ENCODE data around the gene MDP1.
A peak's percentile ranks its signal among the peaks of the same experiment; 100 is the strongest.
"Not testable (repeated sequence)": the region's sequence is repeated elsewhere in the genome, so short reads cannot be mapped to it uniquely, and the experiment has no call there.

The MDP1 gene

DNA sequence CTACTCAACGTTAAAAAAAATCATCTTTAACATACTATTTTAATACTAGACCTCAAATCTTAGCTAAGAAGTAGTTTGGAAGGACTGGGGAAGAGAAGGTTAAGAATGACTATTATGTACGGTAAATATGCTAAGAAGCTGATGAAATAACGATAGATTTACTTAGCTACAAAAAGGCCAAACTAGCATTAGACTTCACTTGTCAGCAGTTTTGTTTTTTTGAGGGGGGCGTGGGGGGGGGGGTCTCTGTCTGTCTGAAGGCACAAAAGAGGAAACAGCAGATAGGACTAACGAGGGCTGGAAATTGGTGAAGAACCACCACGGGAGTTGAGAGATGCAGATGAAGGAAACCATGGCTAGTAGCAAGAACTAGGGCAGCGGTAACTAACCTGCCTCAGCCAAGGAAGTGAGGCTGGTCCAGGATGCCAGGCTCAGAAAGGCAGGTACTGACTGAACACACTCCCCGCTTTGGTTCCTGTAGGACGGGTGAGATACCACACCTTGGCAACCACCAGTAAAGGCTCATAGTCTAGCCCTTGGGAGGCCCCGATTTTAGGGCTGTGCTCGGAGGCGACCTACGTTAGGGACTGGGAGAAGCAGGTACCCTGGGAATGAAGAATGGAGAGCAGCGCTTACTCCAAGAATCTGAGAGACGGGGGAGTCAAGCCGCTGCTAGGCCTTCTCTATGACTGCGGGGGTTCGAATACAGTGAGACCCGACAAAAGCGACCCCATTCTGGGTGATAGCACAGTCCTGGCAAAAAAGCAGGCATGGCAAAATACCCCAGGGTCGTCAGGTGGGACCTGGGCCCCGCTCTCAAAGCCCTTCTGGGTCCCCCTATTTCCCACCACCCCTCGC lies 15.6 kb upstream of the MDP1 start:
- no peak for DNase-seq (ENCODE audit: low spot score)

DNA sequence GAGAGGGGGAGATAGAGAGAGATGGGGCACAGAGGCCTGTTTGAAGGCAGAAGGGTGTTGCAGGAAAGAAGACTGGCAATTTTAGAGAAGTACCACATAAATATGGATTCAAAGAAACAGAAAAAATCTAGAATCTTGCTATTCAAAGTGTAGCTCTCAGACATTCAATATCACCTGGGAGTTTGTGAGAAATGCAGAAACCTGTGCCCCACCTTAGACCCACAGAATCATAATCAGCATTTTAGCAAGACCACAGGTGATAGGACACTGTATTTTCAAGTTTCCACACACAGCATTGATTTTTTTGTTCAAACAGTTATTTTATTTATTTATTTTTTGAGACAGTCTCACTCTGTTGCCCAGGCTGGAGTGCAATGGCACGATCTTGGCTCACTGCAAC lies 13.0 kb upstream of the MDP1 start:
- DNase-seq (ENCODE audit: low spot score) = no peak

DNA sequence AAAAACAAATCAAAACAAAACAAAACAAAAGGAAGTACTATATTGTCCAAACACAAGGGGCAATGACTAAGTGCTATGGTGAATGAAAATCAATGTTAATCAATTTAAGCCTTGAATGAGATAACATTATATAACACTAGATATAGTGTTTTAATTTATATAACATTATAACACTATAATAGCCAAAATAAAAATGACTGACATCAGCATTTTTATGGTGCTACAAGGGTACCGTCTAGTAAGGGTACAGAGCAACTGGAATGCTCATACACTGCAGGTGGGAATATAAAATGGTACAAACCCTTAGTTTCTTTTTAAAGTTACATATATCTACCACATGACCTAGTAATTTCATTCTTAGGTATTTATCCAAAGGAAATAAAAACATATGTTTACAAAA lies 10.6 kb upstream of the MDP1 start:
- no peak for DNase-seq (ENCODE audit: low spot score)

DNA sequence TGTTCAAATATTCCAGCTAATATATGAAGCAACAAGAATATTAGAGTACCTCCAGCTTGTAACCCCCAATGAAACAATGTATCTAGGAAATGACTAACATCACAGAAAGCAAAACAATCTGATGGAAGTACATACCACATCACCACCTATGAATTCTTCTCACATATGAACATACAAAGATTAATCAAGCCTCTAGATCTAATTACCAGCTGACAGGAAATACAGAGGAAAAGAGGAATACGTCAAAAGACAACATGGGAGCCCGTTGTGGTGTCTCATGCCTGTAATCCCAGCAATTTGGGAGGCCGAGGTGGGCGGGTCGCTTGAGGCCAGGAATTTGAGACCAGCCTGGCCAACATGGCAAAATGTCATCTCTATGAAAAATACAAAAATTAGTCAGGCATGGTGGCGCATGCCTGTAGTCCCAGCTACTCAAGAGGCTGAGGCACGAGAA lies 8.8 kb upstream of the MDP1 start:
- DNase-seq (ENCODE audit: low spot score) = no peak

DNA sequence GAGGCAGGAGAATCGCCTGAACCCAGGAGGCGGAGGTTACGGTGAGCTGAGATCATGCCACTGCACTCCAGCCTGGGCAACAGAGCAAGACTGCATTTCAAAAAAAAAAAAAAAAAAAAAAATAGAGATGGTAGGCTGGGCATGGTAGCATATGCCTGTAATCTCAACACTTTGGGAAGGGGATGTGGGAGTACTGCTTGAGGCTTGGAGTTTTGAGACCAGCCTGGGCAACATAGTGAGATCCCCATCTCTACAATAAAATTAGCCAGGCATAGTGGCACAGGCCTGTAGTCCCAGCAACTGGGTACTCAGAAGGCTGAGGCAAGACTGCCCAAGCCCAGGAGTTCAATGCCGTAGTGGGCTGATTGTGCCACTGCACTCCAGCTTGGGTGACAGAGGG lies 7.1 kb upstream of the MDP1 start:
- DNase-seq (ENCODE audit: low spot score) = not testable (repeated sequence)

DNA sequence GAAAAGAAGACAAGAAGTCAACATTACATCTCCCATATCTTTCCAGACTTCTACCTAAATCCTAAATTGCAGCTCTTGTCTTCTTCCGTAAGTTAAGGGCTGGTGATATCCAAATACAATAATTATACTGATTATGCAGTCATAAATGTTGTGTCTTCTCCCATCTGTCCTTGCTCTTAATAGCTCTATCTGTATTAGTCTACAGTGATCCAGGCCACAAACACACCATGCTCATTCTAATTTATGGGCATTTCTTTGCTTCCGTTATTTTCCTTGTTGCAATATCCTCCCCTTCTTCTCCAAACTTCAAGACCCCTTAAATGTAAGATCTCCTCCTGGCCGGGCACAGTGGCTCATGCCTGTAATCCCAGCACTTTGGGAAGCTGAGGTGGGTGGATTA lies 3.7 kb upstream of the MDP1 start:
- no peak for DNase-seq (ENCODE audit: low spot score)

DNA sequence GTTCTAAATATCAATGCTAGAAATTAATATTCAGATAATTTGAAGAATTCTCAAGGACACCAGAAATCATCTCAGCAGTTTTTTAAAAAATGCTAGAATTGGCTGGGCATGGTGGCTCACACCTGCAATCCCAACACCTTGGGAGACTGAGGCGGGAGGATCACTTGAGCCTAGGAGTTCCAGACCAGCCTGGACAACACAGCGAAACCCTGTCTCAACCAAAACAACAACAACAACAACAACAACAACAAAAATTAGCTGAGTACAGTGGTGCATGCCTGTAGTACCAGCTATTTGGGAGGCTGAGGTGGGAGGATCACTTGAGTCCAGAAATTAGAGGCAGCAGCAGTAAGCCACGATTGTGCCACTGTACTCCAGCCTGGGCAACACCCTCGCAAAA lies 3.2 kb upstream of the MDP1 start:
- DNase-seq (ENCODE audit: low spot score) = no peak

DNA sequence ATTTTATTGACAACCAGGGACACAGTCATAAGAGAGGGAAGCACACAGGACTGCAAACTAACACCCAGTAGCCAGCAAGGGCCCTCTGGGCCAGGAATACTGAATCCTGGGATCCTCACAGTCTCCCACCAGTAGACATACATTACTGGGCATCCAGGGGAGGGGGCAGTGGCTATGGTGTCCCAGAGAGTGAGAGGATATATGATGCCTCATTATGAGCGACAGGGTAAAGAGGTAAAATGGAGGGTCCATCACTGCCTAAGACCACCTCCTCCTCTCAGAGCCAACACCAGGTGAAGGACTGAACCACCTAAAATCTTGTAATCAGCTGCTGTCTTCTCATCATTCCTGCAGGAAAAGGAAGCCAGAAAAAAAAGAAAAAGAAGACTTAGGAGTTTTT lies 1.0 kb upstream of the MDP1 start:
- not testable (repeated sequence) for DNase-seq (ENCODE audit: low spot score)

DNA sequence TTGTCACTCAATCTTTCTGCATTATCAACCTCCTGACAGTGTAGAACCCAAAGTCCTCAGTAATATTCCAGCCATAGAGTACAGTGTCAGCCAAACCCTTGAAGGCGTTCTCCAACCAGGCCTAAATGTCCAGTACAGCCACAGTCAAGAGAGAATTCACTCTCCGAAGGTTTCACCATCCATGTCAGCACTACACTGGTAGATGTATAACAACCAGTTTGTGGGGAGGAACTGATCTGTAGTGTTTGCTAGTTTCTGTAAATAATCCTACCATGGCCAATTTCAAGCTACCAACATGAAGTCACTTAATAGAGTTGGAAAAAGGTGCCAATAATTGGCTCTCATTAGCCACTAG lies 456 bp upstream of the MDP1 start:
- no peak for DNase-seq (ENCODE audit: low spot score)

DNA sequence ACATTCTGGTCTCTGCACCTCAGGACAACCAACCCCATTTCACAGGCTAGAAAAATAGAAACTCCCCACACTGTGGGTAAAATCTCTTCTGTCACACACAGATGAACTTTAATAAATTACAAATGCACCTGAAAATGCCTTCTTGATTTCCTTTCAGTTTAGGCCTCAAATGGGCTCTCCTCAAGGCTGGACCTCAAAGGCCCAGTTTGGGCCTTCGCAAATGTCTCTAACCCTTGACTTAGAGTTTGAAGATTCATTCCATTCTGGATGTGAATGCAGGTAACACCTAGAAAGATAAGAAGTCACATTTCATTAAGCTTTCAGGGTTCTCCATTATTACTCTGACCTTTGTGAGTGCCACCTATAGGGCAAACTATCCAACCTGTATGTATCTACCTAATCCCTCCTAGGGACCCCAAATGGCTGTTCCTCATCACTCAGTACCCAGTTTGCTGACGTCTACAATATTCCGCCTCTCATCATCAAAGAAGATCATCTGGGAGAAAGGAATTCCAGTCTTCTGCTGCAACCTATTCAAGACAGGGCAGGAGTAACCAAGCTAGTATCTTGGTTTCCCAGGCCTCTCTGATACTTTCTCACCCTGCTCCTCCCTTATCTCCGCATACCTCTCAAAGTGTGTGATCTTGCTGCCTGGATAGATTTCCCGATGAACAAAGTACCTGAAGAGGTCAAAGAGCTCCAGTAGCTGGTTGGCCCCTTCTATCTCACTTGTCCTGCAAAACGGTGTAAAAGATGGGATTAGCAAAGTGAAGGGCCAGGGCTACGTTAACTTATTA lies 1.8 kb downstream of the MDP1 start:
- no peak for DNase-seq (ENCODE audit: low spot score)

DNA sequence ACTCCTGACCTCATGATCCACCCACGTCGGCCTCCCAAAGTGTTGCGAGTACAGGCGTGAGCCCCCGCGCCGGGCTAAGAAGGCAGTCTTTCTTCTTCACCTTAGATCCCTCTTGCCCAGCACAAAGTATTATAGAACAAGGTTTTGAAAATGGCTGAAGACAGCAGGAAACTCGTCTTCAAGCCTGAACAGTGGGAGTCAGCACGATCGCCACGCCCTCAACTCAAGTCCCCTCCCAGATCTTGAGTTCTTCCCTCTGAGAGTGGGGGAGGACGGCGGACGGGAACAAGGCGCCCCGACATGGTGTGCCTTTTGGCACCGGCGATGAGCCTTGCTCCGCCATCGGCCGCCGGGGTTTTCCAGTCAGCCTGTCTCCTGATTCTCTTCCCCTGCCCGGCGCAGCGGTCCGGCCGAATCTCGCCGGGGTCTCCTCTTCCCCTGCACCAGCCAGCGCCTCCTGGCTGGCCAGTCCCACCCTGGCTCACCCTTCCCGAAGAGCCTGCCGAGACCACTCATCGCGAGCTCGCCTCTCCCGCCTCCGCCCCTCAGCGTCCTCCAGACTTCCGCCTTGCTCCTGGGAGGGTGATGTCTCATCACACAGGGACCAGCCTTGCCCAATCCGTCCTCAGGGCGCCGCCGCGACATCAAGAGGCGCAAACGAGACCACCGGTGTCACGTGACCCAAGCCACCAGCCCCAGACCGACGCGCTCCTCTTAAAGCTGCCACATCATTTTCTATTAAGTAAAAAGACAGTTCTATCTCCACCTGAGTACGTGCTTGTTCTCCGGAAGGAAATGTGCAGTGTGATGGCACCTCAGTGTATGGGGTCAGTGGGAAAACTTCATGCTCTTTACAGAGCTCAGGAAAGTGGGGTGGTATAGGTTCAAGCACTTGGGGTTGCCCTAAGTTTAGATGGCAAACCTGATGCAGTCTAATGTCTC lies 2.7 kb downstream of the MDP1 start, which contains the start of gene CHMP4A:
Gene CHMP4A (minus strand): TSS at position 565 of the 942 bp plus-strand sequence. CDS start 49 bp downstream, at position 516.
- DNase-seq (ENCODE audit: low spot score) = peak; percentile 98

DNA sequence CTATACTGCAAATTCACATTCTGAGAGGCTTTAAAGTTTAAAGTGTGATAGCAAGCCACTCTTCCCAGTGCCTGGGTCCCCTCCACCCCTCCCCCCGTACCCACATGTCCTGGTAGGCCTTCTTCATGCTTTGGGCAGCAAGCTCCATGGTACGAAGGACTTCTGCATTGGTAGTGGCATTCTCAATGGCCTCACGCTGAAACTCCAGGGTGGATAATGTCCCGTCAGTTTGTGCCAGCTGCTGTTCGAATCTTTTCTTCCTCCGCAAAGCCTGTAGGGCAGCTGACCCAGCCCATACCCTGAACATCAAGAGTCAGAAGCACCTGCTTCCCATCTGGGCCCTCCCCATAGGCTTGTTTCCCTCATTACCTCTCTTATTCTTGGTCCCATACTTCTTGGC lies 4.6 kb downstream of the MDP1 start:
- DNase-seq (ENCODE audit: low spot score) = no peak

DNA sequence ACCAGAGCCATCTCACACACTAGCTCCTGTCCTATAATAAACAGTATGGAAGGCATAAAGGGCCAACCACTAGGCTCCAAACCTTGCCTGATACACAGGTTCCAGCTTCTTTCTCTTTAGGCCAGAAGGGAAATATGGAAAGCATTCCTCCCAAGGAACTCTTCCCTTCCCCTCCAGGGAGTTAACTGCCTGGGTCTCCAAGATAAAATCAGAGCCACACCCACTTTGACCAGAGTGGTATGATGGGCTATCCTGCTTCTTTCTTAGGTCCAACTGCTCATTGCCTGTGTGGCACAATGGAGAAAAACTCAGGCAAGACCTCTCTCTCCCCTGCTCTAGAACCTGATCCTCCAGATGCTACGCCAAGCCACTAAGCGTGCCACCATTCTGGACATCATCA lies 8.2 kb downstream of the MDP1 start:
- no peak for DNase-seq (ENCODE audit: low spot score)

DNA sequence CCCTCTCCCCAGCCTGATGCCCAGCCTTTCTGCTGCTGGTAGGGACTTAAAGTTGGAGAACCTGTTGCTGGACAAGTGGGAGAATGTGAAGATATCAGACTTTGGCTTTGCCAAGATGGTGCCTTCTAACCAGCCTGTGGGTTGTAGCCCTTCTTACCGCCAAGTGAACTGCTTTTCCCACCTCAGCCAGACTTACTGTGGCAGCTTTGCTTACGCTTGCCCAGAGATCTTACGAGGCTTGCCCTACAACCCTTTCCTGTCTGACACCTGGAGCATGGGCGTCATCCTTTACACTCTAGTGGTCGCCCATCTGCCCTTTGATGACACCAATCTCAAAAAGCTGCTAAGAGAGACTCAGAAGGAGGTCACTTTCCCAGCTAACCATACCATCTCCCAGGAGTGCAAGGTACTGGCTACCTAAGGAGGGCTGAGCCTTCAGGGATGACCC lies 8.7 kb downstream of the MDP1 start:
- no peak for DNase-seq (ENCODE audit: low spot score)

DNA sequence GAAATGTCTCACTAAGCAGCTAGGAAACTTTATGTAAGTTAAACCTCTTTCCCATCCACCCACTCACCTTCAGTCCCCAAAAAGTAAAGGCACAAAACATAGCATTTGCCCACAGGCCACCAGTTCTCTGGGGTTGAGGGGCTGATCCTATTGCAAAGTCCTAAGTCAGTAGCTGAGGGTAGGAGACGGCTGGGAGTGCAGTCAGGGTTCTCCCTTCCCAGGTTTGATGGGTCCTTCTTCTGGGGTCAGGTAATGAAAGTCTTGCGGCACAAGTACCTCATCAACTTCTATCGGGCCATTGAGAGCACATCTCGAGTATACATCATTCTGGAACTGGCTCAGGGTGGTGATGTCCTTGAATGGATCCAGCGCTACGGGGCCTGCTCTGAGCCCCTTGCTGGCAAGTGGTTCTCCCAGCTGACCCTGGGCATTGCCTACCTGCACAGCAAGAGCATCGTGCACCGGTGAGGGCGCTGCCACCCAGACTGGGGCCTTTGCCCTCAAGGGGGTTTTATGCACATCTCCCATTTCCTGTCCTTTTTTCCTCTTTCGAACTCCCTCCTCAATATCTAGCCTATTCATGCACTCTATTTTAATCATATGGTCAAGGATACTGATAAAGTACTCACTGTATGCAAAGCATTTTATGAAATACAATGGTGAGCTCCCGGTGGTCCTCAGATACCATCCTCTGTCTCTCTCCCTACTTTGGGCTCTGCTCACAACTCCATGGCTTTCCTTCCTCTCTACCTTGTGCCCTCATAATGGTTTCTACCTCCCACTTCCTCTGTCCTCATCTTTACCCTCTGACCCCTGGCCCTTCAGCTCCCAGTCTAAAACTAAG lies 9.4 kb downstream of the MDP1 start:
- no peak for DNase-seq (ENCODE audit: low spot score)

DNA sequence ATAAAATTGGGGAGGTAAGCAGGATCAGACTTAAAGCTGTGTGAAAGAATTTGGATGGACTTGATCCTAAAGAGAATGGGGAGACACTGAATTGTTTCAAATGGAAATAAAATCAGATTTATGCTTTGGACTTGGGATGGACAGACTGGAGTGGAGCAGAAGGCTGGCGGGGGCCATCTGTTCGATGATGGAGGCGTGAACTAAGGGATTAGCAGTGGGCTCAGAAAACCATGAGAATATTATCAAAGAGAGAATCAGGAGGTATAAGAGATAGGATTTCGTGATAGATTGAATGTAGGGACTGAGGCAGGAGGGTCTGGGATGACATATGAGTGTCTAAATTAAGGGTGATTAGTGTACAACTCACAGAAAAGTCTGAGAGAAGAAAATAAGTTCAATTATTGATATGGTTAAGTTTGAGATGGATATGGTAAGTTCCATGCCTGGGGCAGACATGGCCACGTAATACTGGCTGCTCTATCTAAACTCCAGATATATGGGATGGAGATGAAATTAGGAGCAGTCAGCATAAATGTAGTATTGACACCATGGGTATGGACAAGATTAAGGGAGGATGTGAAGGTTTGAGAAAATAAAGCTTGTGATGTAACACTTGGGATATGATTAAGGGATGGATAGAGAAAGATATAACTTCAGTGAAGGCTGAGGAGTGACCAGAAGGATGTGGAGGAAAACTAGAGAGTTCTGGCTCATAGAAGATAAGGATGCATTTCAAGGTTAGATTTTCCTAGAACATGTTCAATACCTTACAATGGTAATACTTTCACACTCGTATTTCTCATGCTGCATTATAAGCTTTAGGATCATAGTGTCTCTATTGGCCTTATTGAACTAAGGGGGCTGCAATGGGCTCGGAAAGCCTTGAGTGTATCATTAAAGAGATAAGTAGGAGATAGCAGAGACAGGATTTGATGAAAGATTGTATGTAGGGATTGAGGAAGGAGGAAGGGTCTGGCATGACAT lies 11.4 kb downstream of the MDP1 start:
- no peak for DNase-seq (ENCODE audit: low spot score)

DNA sequence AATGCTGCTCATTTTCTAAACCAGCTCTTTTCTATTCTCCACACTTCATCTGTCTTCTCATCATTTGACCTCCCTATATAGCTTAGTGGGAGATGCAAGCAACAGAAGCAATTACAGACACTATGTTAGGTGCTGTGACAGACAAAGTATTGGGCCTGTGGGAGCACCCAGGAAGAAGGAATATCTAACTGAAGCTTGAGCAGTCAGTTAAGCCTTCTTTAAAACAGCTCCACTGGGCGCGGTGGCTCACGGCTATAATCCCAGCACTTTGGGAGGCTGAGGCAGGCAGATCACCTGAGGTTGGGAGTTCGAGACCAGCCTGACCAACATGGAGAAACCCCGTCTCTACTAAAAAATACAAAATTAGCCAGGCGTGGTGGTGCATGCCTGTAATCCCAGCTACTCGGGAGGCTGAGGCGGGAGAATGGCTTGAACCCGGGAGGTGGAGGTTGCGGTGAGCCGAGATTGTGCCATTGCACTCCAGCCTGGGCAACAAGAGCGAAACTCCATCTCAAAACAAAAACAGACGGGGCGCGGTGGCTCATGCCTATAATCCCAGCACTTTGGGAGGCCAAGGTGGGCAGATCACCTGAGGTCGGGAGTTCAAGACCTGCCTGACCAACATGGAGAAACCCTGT lies 12.5 kb downstream of the MDP1 start:
- not testable (repeated sequence) for DNase-seq (ENCODE audit: low spot score)

DNA sequence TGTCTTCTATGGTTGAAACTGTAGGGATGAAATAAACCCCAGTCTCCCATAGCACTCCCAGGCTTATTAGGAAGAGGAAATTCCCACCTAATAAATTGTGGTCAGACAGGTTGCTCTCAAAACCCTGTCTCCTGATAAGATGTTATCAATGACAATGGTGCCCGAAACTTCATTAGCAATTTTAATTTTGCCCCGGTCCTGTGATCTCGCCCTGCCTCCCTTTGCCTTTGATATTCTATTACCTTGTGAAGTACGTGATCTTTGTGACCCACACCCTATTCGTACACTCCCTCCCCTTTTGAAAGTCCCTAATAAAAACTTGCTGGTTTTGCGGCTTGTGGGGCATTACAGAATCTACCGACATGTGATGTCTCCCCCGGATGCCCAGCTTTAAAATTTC lies 13.3 kb downstream of the MDP1 start:
- not testable (repeated sequence) for DNase-seq (ENCODE audit: low spot score)

DNA sequence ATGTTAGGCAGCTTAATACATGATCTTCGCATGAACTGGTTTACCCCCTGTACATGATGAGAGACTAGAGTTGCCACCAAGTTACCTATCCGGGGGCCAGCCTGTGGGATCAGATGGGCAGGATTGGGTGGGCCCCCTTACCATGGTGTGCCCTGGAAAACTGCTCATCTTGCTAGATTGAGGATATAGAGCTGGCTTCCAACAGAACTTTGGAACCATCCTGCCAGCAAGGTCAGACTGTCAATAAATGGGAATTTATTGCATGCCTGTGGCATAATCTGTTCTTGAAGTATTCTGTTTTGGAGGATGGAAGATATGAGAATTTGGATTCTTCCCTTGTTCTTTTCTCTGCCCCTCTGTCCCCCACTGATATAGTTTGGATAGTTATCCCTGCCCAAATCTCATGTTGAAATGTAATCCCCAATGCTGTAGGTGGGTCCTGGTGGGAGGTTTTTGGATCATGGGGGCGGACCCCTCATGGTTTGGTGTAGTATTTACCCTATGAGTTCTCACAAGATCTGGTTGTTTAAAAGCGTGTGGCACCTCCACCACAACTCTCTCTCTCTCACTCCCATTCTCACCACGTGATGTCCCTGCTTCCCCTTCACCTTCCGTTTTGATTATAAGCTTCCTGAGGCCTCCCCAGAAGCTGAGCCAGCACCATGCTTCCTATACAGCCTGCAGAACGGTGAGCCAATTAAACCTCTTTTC lies 16.9 kb downstream of the MDP1 start:
- DNase-seq (ENCODE audit: low spot score) = no peak
